Activated CD4-positive, alpha-beta T cell treated with anti-CD3 and anti-CD28 coated beads, Interleukin-2, amount 10 ng/mL, durations not matched to agents 7 days and 5 days (primary cell): ENCODE measurements around the gene MSRB3. TPM values are rescaled to one million over a fixed set of nuclear protein-coding genes. Genes with fewer than 3 reads are reported as not detected.
"Not testable (repeated sequence)": the region's sequence is repeated elsewhere in the genome, so short reads cannot be mapped to it uniquely, and the experiment has no call there.

Experiments
- CTCF ChIA-PET: fragments of 350-600 bp; sonication (Branson Sonifier 250); formaldehyde crosslinking; loops from one replicate; lab custom pipeline; 2021; ENCODE audit warnings: antibody characterized with exemption; lab: Charles Lee
- POLR2A ChIA-PET: fragments of 350-600 bp; sonication (Branson Sonifier 250); formaldehyde crosslinking; loops from one replicate; lab custom pipeline; 2021; ENCODE audit warnings: antibody characterized with exemption; lab: Charles Lee
- DNase-seq: peaks from one replicate; pipeline ENCODE4 v3.0.0-alpha.2; 2020
- H3K27ac Mint-ChIP-seq: one replicate; pipeline ENCODE4 v1.8.0; 2021; ENCODE audit warnings: mild to moderate bottlenecking, moderate library complexity, mixed read lengths
- H3K27me3 Mint-ChIP-seq: one replicate; pipeline ENCODE4 v1.8.0; 2021; ENCODE audit warnings: mixed read lengths
- H3K36me3 Mint-ChIP-seq: one replicate; pipeline ENCODE4 v1.8.0; 2021; ENCODE audit warnings: low read depth, mixed read lengths
- H3K4me1 Mint-ChIP-seq: one replicate; pipeline ENCODE4 v1.8.0; 2021; ENCODE audit warnings: mixed read lengths
- H3K4me3 Mint-ChIP-seq: one replicate; pipeline ENCODE4 v1.8.0; 2021; ENCODE audit warnings: mild to moderate bottlenecking, moderate library complexity, mixed read lengths
- H3K9me3 Mint-ChIP-seq: one replicate; pipeline ENCODE4 v1.8.0; 2021; ENCODE audit warnings: mixed read lengths
- total RNA-seq, 2 experiments: library from RNA; stranded (reverse); gene quantifications; one replicate each; pipeline ENCODE4 v1.2.3, GENCODE V29; 2021

Gene MSRB3
- total RNA-seq, 2 experiments from 2014 or later, result not detected

GRCh38 chr12:65430006-65430405 is 151.5 kb downstream of the MSRB3 start:
- H3K9me3 Mint-ChIP-seq, result no peaks in the 10 kb centered on the region
- no peaks in the 10 kb centered on the region for H3K4me1 Mint-ChIP-seq
- POLR2A ChIA-PET, result no interaction called here
- no peaks in the 10 kb centered on the region for H3K36me3 Mint-ChIP-seq
- CTCF ChIA-PET, result no interaction called here
- no peaks in the 10 kb centered on the region for H3K27me3 Mint-ChIP-seq
- H3K4me3 Mint-ChIP-seq, result no peak overlapping the region
- no peak overlapping the region for H3K27ac Mint-ChIP-seq
- DNase-seq, result no peak

- POLR2A ChIA-PET, result no interaction called here
- Mint-ChIP-seq H3K9me3 (no peaks in the 10 kb centered on the region), H3K4me3 (no peak overlapping the region), H3K27me3 (no peaks in the 10 kb centered on the region), H3K27ac (no peak overlapping the region), H3K36me3 (no peaks in the 10 kb centered on the region), H3K4me1 (no peaks in the 10 kb centered on the region)
- CTCF ChIA-PET, result no interaction called here
- DNase-seq, result no peak
Observed at GRCh38 chr12:65430571-65431306, 152.3 kb downstream of the MSRB3 start.

- H3K27ac Mint-ChIP-seq, result no peak overlapping the region
- DNase-seq, result no peak
- H3K36me3 Mint-ChIP-seq, result no peaks in the 10 kb centered on the region
- H3K9me3 Mint-ChIP-seq, result no peaks in the 10 kb centered on the region
- ChIA-PET CTCF (no interaction called here), POLR2A (no interaction called here)
- no peaks in the 10 kb centered on the region for H3K27me3 Mint-ChIP-seq
- H3K4me3 Mint-ChIP-seq, result no peak overlapping the region
- H3K4me1 Mint-ChIP-seq, result no peaks in the 10 kb centered on the region
Observed at GRCh38 chr12:65432114-65432513, 153.6 kb downstream of the MSRB3 start.

- no peak overlapping the region for H3K4me3 Mint-ChIP-seq
- no peaks in the 10 kb centered on the region for H3K36me3 Mint-ChIP-seq
- H3K4me1 Mint-ChIP-seq, result no peaks in the 10 kb centered on the region
- CTCF ChIA-PET, result no interaction called here
- H3K9me3 Mint-ChIP-seq, result no peaks in the 10 kb centered on the region
- H3K27ac Mint-ChIP-seq, result no peak overlapping the region
- no peaks in the 10 kb centered on the region for H3K27me3 Mint-ChIP-seq
- no peak for DNase-seq
- POLR2A ChIA-PET, result no interaction called here
Observed at GRCh38 chr12:65432651-65433050, 154.2 kb downstream of the MSRB3 start.

GRCh38 chr12:65434737-65435136 is 156.3 kb downstream of the MSRB3 start:
- POLR2A ChIA-PET, result no interaction called here
- CTCF ChIA-PET, result no interaction called here
- H3K36me3 Mint-ChIP-seq, result no peaks in the 10 kb centered on the region

GRCh38 chr12:65443038-65443437 is 164.6 kb downstream of the MSRB3 start:
- ChIA-PET CTCF (no interaction called here), POLR2A (no interaction called here)
- H3K36me3 Mint-ChIP-seq, result no peaks in the 10 kb centered on the region
- no peak for DNase-seq
- H3K27me3 Mint-ChIP-seq, result peaks cover 11% of the 10 kb centered on the region
- no peaks in the 10 kb centered on the region for H3K9me3 Mint-ChIP-seq
- no peaks in the 10 kb centered on the region for H3K4me1 Mint-ChIP-seq
- H3K4me3 Mint-ChIP-seq, result no peak overlapping the region
- no peak overlapping the region for H3K27ac Mint-ChIP-seq

More at GRCh38 chr12:65434737-65435136, 156.3 kb downstream of the MSRB3 start:
- no peaks in the 10 kb centered on the region for H3K27me3 Mint-ChIP-seq
- H3K9me3 Mint-ChIP-seq, result no peaks in the 10 kb centered on the region
- no peaks in the 10 kb centered on the region for H3K4me1 Mint-ChIP-seq
- no peak overlapping the region for H3K4me3 Mint-ChIP-seq
- no peak for DNase-seq
- no peak overlapping the region for H3K27ac Mint-ChIP-seq

- DNase-seq, result no peak
- Mint-ChIP-seq H3K9me3 (no peaks in the 10 kb centered on the region), H3K27ac (no peak overlapping the region), H3K27me3 (peaks cover 11% of the 10 kb centered on the region), H3K4me1 (no peaks in the 10 kb centered on the region), H3K4me3 (no peak overlapping the region), H3K36me3 (no peaks in the 10 kb centered on the region)
- ChIA-PET POLR2A (no interaction called here), CTCF (no interaction called here)
Observed at GRCh38 chr12:65444996-65445395, 166.5 kb downstream of the MSRB3 start.

GRCh38 chr12:65446901-65447300 is 168.4 kb downstream of the MSRB3 start:
- DNase-seq, result no peak
- no peak overlapping the region for H3K4me3 Mint-ChIP-seq
- no peaks in the 10 kb centered on the region for H3K36me3 Mint-ChIP-seq
- H3K27ac Mint-ChIP-seq, result no peak overlapping the region
- H3K27me3 Mint-ChIP-seq, result peaks cover 15% of the 10 kb centered on the region
- ChIA-PET CTCF (no interaction called here), POLR2A (no interaction called here)
- no peaks in the 10 kb centered on the region for H3K9me3 Mint-ChIP-seq
- no peaks in the 10 kb centered on the region for H3K4me1 Mint-ChIP-seq

- Mint-ChIP-seq H3K27ac (no peak overlapping the region), H3K27me3 (peaks cover 12% of the 10 kb centered on the region), H3K36me3 (no peaks in the 10 kb centered on the region), H3K9me3 (no peaks in the 10 kb centered on the region), H3K4me3 (no peak overlapping the region), H3K4me1 (no peaks in the 10 kb centered on the region)
- DNase-seq, result no peak
- POLR2A ChIA-PET, result no interaction called here
- CTCF ChIA-PET, result no interaction called here
Observed at GRCh38 chr12:65449400-65449799, 170.9 kb downstream of the MSRB3 start.

- CTCF ChIA-PET, result no interaction called here
- Mint-ChIP-seq H3K9me3 (no peaks in the 10 kb centered on the region), H3K4me3 (no peak overlapping the region), H3K36me3 (no peaks in the 10 kb centered on the region), H3K4me1 (no peaks in the 10 kb centered on the region), H3K27me3 (peaks cover 6% of the 10 kb centered on the region), H3K27ac (no peak overlapping the region)
- POLR2A ChIA-PET, result no interaction called here
- DNase-seq, result no peak
Observed at GRCh38 chr12:65450625-65451024, 172.1 kb downstream of the MSRB3 start.

GRCh38 chr12:65454115-65454787 is 175.8 kb downstream of the MSRB3 start:
- DNase-seq, result no peak
- no peaks in the 10 kb centered on the region for H3K9me3 Mint-ChIP-seq
- H3K4me1 Mint-ChIP-seq, result no peaks in the 10 kb centered on the region
- ChIA-PET CTCF (no interaction called here), POLR2A (no interaction called here)
- no peak overlapping the region for H3K27ac Mint-ChIP-seq
- H3K4me3 Mint-ChIP-seq, result no peak overlapping the region
- H3K36me3 Mint-ChIP-seq, result no peaks in the 10 kb centered on the region
- H3K27me3 Mint-ChIP-seq, result peaks cover 4% of the 10 kb centered on the region

- CTCF ChIA-PET, POLR2A ChIA-PET, H3K36me3 Mint-ChIP-seq, DNase-seq, H3K9me3 Mint-ChIP-seq, H3K27ac Mint-ChIP-seq, H3K4me3 Mint-ChIP-seq, H3K27me3 Mint-ChIP-seq, H3K4me1 Mint-ChIP-seq: not testable (repeated sequence)
Observed at GRCh38 chr12:65457341-65457740, 178.9 kb downstream of the MSRB3 start.

GRCh38 chr12:65458718-65459117 is 180.2 kb downstream of the MSRB3 start:
- ChIA-PET POLR2A (no interaction called here), CTCF (no interaction called here)
- Mint-ChIP-seq H3K4me3 (no peak overlapping the region), H3K9me3 (no peaks in the 10 kb centered on the region), H3K27ac (no peak overlapping the region), H3K36me3 (no peaks in the 10 kb centered on the region), H3K4me1 (no peaks in the 10 kb centered on the region), H3K27me3 (no peaks in the 10 kb centered on the region)
- DNase-seq, result no peak

GRCh38 chr12:65459545-65459944 is 181.1 kb downstream of the MSRB3 start:
- Mint-ChIP-seq H3K4me3 (no peak overlapping the region), H3K4me1 (no peaks in the 10 kb centered on the region), H3K9me3 (no peaks in the 10 kb centered on the region), H3K36me3 (no peaks in the 10 kb centered on the region), H3K27ac (no peak overlapping the region), H3K27me3 (no peaks in the 10 kb centered on the region)
- ChIA-PET CTCF (no interaction called here), POLR2A (no interaction called here)
- DNase-seq, result no peak
